Measurements from ENCODE around the gene TIMP2.

DNA sequence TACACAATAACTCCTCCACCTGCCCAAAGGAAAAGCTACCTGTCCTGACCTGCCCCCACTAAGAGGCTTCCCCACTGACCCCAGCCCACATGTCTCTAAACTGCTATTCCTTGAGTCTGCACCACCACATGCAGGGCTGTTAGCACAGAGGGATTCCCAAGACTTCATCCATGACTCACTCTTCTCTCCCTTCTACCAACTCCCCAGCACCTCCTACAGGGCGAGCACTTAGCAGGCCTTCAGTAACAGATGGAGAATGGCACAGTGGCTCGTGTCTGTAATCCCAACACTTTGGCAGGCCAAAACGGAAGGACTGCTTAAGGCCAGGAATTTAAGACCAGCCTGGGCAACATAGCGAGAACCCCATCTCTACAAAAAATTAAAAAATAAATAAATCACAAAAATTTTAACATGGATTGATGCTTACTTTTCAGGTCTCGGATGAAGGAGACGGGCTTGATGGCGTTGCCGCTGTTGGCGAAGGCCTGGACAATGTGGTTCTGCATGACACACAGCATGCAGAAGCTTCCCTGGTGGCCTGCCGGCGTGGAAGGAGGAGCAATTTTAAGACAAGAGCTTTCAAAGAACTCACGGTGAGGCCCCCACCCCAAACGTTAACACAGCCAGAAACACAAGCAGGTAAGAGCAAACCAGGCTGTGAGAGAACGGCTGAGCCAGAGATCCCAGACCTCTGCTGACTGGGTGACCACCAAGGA is 96.6 kb downstream of the TIMP2 start:
- TF ChIP-seq, protein P1, sequence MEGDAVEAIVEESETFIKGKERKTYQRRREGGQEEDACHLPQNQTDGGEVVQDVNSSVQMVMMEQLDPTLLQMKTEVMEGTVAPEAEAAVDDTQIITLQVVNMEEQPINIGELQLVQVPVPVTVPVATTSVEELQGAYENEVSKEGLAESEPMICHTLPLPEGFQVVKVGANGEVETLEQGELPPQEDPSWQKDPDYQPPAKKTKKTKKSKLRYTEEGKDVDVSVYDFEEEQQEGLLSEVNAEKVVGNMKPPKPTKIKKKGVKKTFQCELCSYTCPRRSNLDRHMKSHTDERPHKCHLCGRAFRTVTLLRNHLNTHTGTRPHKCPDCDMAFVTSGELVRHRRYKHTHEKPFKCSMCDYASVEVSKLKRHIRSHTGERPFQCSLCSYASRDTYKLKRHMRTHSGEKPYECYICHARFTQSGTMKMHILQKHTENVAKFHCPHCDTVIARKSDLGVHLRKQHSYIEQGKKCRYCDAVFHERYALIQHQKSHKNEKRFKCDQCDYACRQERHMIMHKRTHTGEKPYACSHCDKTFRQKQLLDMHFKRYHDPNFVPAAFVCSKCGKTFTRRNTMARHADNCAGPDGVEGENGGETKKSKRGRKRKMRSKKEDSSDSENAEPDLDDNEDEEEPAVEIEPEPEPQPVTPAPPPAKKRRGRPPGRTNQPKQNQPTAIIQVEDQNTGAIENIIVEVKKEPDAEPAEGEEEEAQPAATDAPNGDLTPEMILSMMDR (IDR thresholded peaks at IDR 0.05; ENCODE audit: low read depth, low read length) = no peak
- TF ChIP-seq EZH2phosphoT487 (IDR thresholded peaks at IDR 0.05; ENCODE audit: low read depth) = no peak

Data from OCI-LY3 (cell line).